Measurements from ENCODE around the gene GET4.
"Not testable (repeated sequence)": the region's sequence is repeated elsewhere in the genome, so short reads cannot be mapped to it uniquely, and the experiment has no call there.

GET4 gene

DNA sequence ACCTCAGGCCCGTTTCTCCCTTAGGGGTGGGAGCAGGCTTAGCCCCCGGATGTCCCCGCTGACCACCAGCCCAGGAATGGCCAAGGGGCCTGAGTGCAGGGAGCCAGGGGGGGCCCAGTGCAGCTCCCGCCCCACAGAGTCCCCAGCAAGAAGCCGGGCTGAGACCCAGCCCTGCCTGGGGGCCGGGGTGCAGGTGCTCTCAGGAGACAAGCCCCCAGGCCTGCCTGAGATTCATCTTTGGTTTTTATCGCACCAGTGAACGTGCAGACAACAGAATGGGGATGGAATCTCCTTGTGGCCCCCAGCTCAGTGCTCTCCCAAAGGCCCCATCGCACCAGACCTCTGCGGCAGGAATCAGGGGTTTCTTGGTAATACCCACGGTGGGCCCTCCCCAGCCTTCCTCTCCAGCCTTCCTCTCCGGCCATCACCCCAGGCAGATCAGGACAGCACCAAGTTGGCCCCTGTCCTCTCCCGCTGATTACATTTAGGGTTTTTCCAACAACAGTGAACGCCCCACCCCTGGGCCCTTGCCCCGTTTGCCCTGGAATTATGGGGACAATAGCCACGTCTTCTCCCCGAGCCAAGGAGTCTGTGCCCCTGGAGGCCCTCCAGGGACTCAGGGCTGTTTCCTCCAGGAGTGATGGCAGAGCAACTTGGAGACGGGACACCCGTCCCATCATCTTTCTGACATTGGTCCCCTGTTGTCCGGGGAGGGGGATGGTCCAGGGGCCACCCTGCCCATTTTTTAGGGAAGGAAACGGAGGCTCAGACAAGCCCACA is 55.7 kb downstream of the GET4 start:
- DNase-seq, result no peak

DNA sequence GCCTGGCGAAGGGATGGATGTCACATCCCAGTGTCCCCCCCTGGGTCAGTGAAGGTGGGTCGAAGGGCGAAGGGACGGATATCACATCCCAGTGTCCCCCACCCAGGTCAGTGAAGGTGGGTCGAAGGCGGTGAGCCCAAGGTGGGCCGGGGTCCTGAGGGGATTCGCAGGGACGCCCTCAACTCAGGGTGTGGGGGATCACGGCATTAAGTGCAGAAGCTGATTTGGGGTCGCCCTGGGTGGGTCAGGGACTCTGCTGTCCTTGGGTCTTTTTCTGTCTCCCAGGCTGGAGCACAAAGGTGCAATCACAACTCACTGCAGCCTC is 56.3 kb downstream of the GET4 start:
- no peak for DNase-seq

DNA sequence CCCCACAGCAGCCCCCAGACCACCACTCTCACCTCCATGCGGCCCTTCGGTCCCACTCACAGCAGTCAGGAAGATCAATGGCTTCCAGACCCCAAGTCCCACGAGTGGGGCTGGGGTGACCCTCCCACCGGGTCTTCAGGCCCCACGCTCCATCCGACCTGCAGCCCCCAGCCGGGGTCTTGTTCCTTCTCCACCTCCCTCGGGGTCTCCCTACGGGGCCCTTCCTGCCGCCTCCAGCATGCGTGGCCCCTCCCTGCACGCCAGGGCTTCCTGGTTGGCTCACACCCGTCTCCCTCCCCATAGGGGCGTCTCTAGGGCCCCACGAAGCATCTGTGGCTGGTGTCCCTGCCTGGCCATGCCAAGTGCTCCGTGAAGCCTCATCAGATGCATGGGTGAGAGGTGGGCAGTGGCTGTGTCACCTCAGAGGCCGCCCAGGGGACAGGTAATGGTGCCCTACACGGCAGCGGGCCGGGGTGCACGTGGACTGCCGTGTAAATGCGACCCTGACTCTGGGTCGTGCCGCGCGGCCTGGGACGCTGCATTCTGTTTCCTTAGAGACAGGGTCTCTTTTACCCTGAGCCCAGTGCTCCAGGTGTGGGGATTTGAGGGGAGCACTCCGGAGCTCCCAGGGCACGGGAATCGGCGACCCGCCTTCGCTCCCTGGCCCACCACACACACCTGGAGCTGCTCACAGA is 58.3 kb downstream of the GET4 start:
- no peak for DNase-seq

DNA sequence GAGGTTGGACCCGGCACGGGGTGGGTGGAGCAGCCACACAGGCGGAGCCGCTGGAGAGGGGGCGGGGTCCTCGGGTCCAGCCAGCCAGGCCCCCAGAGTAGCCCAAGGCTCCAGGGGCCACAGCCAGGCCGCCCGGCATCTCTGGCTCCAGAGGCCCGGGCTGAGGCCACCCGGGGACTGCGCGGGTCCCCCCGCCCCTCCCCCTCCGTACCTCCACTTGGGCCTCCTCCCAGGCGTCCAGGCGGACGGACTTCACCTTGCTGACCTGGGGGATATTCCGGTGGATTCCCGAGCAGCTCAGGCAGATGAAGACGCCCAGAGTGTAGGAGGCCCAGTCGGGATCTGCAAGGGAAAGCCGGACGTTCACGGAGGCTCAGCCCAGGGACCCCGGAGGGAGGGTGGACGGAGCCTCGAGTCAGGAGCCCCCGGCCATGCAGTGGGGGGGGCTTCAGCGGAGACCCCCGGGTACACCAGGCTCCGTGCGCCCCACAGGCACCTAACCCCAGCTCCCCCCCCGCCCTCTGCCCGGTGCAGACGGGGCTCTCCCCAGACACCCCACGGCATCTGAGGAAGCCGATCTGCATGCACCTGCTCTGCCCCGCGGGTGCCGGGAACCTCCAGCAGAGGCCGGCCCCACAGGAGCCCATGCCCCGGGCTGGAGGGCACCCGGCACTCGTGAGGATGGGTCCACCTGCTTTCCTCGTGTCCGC is 59.0 kb downstream of the GET4 start:
- DNase-seq, result no peak

DNA sequence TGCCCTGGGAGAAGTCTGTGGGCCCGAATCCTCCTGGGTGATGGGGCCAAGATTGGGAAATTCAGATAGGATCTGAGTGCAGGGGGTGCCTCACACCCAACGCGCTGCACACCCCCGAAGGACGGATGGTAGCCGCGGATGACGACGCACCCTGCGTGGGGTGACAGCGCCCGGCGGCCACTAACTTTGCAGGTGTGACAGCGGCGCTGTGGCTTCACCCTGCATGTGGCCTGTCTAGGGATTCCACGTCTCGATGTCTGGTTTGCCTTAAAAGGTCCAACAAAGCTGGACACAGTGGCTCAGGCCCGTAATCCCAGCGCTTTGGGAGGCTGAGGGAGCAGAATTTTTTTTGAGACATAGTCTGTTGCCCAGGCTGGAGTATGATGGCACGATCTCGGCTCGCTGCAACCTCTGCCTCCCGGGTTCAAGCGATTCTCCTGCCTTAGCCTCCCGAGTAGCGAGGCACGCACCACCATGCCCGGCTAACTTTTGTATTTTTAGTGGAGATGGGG is 59.6 kb downstream of the GET4 start:
- DNase-seq, result no peak

DNA sequence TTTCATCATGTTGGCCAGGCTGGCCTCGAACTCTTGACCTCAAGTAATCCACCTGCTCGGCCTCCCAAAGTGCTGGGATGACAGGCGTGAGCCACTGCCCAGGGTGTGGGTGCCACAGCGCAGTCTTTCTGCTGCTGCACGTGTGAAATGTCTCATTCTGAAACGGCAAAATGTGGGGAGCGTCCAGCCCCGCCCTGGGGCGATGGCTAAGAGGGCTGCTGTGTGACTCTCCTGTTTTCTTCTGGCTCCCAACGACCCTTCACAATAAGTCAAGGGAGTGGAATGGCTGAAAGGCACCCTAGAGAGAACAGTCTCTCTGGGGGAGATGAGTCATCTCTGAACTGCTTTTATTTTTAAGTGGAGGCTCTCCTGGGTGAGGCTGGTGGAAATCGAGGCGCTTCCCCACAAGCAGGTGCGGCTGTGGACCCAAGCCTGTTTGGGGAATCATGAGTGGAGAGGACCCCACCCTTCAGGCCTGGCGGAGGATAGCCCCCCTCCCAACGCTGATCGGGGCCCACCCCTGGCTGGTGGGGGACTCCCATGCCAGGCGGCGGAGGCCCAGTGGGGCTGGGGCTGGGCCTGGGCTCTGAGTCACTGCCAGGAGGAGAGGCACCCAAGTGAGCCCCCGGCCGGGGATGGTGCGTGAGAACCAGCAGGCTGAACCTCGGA is 60.2 kb downstream of the GET4 start:
- no peak for DNase-seq

DNA sequence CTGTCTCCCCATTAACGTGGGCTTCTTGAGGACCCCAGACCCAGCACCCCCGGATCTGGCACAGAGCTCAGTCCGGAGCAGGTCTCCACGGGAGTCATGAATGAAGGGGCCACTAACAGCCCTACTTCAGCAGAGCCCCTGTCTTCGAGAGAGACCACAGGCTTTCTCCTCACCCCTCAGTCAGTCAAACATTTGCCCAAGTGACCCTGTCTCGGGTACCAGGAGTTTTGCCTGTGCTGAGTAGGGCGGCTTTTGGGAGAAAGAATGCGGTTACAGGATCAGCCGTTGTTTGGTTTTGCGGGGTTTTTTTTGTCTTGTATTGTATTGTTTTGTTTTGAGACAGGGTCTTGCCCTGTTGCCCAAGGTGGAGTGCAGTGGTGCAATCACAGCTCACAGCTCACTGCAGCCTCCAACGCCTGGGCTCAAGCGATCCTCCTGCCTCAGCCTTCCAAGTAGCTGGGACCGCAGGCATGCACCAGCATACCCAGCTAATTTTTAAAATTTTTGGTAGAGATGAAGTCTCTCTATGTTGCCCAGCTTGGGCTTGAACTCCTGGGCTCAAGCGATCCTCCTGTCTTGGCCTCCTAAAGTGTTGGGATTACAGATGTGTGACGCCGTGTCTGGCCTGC is 61.6 kb downstream of the GET4 start:
- no peak for DNase-seq

DNA sequence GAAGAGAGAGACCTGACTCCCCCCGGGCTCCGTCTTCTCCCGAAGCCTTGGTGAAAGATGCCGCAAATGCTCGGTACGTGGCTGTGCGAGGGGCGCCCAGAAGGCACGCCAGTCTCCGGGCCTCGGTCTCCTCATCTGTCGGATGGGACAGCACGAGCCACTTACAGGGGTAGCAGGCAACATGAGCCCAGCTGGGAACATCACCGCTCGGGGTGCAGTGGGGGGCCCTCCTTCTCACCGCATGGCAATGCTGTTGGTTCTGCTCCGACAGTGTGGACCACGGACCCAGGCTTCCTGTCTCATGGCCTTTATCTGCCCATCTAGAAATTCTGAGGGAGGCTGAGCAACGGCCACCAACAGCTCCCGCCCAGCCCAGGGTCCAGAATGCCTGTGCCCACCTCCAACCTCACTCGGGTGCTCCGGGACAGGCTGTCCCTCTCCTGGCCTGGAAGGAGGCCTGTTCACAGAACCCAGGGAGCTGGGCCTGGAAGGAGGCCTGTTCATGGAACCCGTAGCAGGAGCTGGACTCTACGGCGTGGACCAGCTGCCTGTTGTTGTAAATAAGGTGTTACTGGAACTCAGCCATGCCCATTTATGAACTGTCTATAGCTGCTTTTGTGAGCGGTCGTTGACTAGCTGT is 62.3 kb downstream of the GET4 start:
- DNase-seq, result no peak

DNA sequence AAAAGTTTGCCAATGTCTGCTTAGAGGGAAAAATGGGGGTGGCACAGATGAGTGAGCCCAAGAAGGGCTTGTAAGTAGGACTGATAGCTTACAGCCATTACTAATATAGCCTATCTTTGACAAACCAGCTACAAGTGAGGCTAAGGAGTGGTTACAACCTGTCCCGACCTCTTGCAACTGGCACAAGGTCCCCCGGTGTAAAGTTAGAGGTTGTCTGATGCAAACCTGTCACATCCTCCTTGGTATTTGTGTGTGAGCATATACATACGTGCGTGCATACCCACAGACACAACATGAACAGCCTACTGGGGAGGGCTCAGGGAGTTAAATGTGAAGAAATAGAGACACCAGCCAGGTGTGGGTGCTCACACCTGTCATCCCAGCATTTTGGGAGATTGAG is 63.5 kb downstream of the GET4 start:
- DNase-seq, result no peak

DNA sequence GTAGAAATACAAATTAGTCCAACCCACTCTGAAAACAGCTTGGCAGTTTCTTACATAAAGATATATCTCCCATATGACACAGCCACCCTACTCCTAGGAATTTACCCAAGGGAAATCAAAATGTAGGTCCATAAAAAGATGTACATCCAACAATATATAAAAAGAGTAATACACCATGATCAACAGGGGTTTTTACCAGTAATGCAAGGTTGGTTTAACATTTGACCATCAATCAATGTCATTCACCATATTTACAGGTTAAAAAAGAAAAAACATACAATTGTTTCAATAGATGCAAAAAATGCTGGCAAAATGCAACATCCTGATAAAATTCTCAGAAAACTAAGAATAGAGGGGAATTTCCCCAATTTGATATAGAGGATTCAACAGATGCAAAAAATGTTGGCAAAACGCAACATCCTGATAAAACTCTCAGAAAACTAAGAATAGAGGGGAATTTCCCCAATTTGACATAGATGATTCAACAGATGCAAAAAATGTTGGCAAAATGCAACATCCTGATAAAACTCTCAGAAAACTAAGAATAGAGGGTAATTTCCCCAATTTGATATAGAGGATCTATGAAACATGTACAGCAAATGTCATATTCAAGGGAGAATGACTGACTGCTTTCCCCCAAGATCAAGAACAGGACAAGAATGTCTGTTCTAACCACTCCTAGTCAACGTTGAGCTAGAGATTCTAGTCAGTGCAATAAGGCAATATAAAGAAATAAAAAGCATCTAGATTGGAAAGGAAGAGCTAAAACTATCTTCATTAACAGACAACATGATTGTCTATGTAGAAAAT is 64.5 kb downstream of the GET4 start:
- no peak for DNase-seq

DNA sequence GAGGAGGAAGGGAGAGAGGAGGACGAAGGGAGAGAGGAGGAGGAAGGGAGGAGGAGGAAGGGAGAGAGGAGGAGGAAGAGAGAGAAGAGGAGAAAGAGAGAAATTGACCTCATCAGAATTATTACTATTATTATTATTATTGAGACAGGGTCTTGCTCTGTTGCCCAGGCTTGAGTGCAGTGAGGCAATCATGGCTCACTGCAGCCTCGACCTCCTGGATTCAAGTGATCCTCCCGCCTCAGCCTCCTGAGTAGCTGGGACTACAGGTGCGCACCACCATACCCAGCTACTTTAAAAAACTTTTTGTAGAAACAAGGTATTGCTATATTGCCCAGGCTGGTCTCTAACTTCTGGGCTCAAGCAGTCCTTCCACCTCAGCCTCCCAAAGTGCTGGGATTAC is 67.4 kb downstream of the GET4 start:
- not testable (repeated sequence) for DNase-seq

DNA sequence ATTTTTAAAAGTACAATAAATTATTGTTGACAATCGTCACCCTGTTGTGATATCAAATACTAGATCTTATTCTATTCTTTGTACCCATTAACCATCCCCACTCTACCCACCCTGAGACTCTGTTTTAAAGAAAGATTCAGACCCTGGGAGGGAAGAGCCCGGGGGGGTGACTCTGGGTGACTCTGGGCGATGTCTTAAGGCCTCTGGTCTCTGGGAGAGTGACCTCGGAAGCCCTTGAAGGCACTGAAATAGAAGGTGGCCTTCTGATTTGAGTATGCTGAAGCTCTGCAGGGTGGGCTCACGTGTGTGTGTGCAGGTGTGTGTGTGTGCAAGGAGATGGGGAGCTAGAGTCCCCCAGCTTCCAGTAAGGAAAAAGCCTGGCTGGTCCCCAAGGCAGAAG is 68.4 kb downstream of the GET4 start:
- no peak for DNase-seq

DNA sequence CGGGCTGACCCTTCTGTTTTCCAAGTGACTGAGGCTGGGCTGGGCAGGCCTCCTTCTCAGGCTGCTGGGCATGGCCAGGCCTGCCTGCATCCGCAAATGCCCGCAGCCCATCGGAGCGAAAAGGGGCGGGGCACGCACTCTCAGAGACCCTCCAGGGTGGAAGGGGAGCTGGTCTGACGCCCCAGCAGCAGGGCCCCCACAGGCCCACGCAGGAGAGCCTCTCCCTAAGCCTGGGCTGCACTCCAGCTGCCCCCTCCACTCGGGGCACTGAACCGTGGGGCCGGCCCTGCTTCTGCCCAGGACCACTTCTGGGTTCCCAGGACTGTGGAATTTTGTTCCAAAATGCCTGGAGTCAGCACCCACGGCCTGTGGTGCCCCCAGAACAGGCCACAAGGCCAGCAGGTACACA is 68.8 kb downstream of the GET4 start:
- DNase-seq, result no peak

DNA sequence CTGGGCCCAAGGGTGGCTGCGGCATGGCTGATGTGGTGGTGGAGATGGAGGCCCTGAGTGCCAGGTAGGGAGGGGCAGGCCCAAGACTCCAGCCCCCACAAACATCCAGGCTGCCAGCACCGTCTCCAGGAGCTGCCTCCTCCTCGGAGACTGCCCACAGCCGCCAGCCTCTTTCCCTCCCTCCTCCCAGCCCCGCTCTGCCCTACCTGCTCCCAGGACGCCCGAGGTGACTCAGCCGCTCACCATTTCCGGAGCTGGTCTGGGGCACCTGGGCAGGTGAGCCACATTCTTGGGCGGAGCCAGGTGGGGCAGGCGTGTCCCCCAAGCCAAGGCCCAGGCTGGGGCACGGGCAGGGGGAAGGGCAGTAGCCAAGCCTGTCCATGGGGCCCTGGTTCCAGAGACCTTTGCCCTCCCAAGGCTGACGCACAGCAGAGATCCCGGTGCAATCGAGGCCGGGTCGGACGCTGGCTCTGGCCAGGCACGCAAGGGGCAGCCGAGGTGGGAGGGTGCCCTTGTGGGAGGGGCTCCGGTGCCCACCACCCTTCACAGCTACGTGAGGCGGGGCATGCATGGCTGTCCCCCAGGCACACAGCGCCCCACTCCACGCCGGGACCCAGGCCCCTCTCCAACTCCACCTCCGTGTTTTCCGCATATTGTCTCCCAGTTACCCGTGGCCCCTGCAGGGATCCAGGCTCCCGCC is 69.4 kb downstream of the GET4 start:
- no peak for DNase-seq
